Ovary (tissue), 9 donors: Measurements from ENCODE around the gene RBM4B. TPM values are rescaled to one million over a fixed set of nuclear protein-coding genes. Genes with fewer than 3 reads are reported as not detected.

Source experiments
- DNase-seq, 5 donors: peaks; one replicate each; pipeline ENCODE4 v3.0.0-alpha.2; 2019 to 2020
- H3K27ac ChIP-seq, 2 donors: fragments of 200-600 bp; one replicate each; pipeline versions ENCODE4 v1.5.1 to v1.8.0; 2019 to 2022
- H3K27me3 ChIP-seq: fragments of 200-600 bp; one replicate; pipeline ENCODE4 v1.8.0; 2022
- H3K36me3 ChIP-seq: fragments of 200-600 bp; sonication (generic); one replicate; pipeline ENCODE4 v1.5.1; 2019
- H3K4me1 ChIP-seq: one replicate; pipeline ENCODE4 v1.8.1; 2013; ENCODE audit warnings: mild to moderate bottlenecking, moderate library complexity; ENCODE audit not compliant: insufficient read depth
- H3K4me3 ChIP-seq: fragments of 200-600 bp; sonication (generic); one replicate; pipeline ENCODE4 v1.5.1; 2017
- H3K9me3 ChIP-seq, 2 donors: fragments of 200-600 bp in 1 of 2; sonication (generic) in 1 of 2; one replicate each; pipeline versions ENCODE4 v1.5.1 to v1.8.1; 2013 to 2019; ENCODE audit warnings: mild to moderate bottlenecking in 1 of 2, moderate library complexity in 1 of 2
- CTCF ChIP-seq, 3 donors: fragments of 450-650 bp in 2 of 3; fragments of 200-600 bp in 1 of 3; IDR thresholded peaks; one replicate each; pipeline versions ENCODE4 v1.5.1 to v1.8.0; 2016 to 2022; ENCODE audit warnings: antibody characterized with exemption in 3 of 3, mild to moderate bottlenecking in 1 of 3
- EP300 ChIP-seq: sonication (generic); formaldehyde crosslinking; IDR thresholded peaks from one replicate; pipeline ENCODE4 v1.6.1; 2017; ENCODE audit warnings: antibody characterized with exemption
- POLR2A ChIP-seq: fragments of 450-650 bp; IDR thresholded peaks from one replicate; pipeline ENCODE4 v1.6.1; 2017; ENCODE audit warnings: antibody characterized with exemption, mild to moderate bottlenecking, moderate library complexity
- WGBS, 3 donors: extraction: QIAGEN DNeasy Blood & Tissue Kit in 1 of 3; methylation state at CpG; one replicate each; pipeline versions ENCODE4 v1.1.5 to v1.1.7; 2013 to 2017; 5-methylcytosine and 5-hydroxymethylcytosine counted together
- intact Hi-C, 4 donors: fragments of 100-400 bp; cut with DNase I; formaldehyde crosslinking; loops; one replicate each; pipeline versions ENCODE4 v1.11.0 to v1.15.1; 2022 to 2023
- polyA plus RNA-seq, 2 donors: library from polyadenylated mRNA; stranded (reverse); fragments of 200-250 nt in 1 of 2; fragments of 350-450 nt in 1 of 2; fragmentation: Illumina TruSeq in 1 of 2; extraction: RNeasy Lipid Tissue Mini Kit (QIAGEN cat#74804) in 1 of 2; gene quantifications; one replicate each; pipeline ENCODE4 v1.2.3, GENCODE V29; 2013 to 2014
- total RNA-seq, 7 donors: library from RNA; depleted of rRNA in 2 of 7; stranded (reverse); fragments of >200 nt in 2 of 7; fragmentation: NEBNext Ultra II Directional in 3 of 7; extraction: Animal tissue kit (Norgen Biotek cat#: 25700) in 3 of 7; gene quantifications; one replicate each; pipeline versions ENCODE4 v1.1.0 to v1.2.4, GENCODE V29; 2016 to 2023
- donor health status: DM: no; HTN: no; CAD: no; lungs with moderate emphysema.
- donor health status: DM: no; HTN: no; CAD: no.
- donor health status: Bipolar disorder and iron deficiency.
- donor health status: DM: yes; HTN: yes; CAD: no.
- donor health status: DM: no; HTN: no; CAD: no.
- donor health status: DM: yes; HTN: yes; CAD: no.

Gene RBM4B
- total and polyA plus RNA-seq, 9 donors, result 16.1 to 46.2 (median 30.2) TPM

GRCh38 chr11:66651016-66651415 lies 26.7 kb downstream of the RBM4B start:
- H3K4me3 ChIP-seq, result no peak overlapping the region
- no peak for DNase-seq
- no peaks in the 10 kb centered on the region for H3K9me3 ChIP-seq
- H3K36me3 ChIP-seq, result no peaks in the 10 kb centered on the region
- peaks cover 2% of the 10 kb centered on the region for H3K4me1 ChIP-seq
- intact Hi-C loops, result no loop called here
- H3K27me3 ChIP-seq, result no peaks in the 10 kb centered on the region
- TF ChIP-seq POLR2A (no peak), EP300 (no peak), CTCF (IDR thresholded peaks at IDR 0.05) (no peak)
- 93 to 94% (median 93%) methylated on average over 2 of the region's 2 CpGs for WGBS, 3 donors
- no peak overlapping the region for H3K27ac ChIP-seq

GRCh38 chr11:66649903-66650302 lies 27.8 kb downstream of the RBM4B start:
- WGBS, 3 donors, result 94 to 100% (median 98%) methylated on average over 5 of the region's 5 CpGs
- H3K36me3 ChIP-seq, result no peaks in the 10 kb centered on the region
- DNase-seq, result no peak
- no peak overlapping the region for H3K27ac ChIP-seq
- TF ChIP-seq POLR2A, result no peak
- TF ChIP-seq CTCF (IDR thresholded peaks at IDR 0.05), result no peak
- no peak for TF ChIP-seq EP300
- no peaks in the 10 kb centered on the region for H3K9me3 ChIP-seq
- peaks cover 9% of the 10 kb centered on the region for H3K4me1 ChIP-seq
- intact Hi-C loops, result no loop called here
- no peak overlapping the region for H3K4me3 ChIP-seq
- H3K27me3 ChIP-seq, result no peaks in the 10 kb centered on the region

GRCh38 chr11:66646828-66647227 lies 30.9 kb downstream of the RBM4B start:
- Histone ChIP-seq H3K27ac (no peak overlapping the region), H3K4me3 (no peak overlapping the region), H3K36me3 (no peaks in the 10 kb centered on the region), H3K4me1 (peaks cover 20% of the 10 kb centered on the region), H3K27me3 (no peaks in the 10 kb centered on the region), H3K9me3 (no peaks in the 10 kb centered on the region)
- WGBS, 3 donors, result 74 to 84% (median 81%) methylated on average over 4 of the region's 4 CpGs
- TF ChIP-seq POLR2A (no peak), CTCF (IDR thresholded peaks at IDR 0.05) (no peak), EP300 (no peak)
- intact Hi-C loops, result no loop called here
- no peak for DNase-seq

GRCh38 chr11:66643745-66644437 lies 33.8 kb downstream of the RBM4B start:
- no peak for TF ChIP-seq CTCF (IDR thresholded peaks at IDR 0.05)
- no peak for TF ChIP-seq EP300
- TF ChIP-seq POLR2A, result no peak
- no peak overlapping the region for H3K27ac ChIP-seq
- WGBS, 3 donors, result 62 to 90% (median 69%) methylated on average over 24 of the region's 24 CpGs
- H3K9me3 ChIP-seq, result no peaks in the 10 kb centered on the region
- H3K4me1 ChIP-seq, result peaks cover 23% of the 10 kb centered on the region
- intact Hi-C loops, result no loop called here
- no peak overlapping the region for H3K4me3 ChIP-seq
- no peaks in the 10 kb centered on the region for H3K27me3 ChIP-seq
- no peaks in the 10 kb centered on the region for H3K36me3 ChIP-seq
- no peak for DNase-seq
